Measurements from ENCODE around the gene NXPH1.

The NXPH1 gene

GRCh38 chr7:8629504-8629903 is 196.1 kb downstream of the NXPH1 start:
- TF ChIP-seq, protein P1, sequence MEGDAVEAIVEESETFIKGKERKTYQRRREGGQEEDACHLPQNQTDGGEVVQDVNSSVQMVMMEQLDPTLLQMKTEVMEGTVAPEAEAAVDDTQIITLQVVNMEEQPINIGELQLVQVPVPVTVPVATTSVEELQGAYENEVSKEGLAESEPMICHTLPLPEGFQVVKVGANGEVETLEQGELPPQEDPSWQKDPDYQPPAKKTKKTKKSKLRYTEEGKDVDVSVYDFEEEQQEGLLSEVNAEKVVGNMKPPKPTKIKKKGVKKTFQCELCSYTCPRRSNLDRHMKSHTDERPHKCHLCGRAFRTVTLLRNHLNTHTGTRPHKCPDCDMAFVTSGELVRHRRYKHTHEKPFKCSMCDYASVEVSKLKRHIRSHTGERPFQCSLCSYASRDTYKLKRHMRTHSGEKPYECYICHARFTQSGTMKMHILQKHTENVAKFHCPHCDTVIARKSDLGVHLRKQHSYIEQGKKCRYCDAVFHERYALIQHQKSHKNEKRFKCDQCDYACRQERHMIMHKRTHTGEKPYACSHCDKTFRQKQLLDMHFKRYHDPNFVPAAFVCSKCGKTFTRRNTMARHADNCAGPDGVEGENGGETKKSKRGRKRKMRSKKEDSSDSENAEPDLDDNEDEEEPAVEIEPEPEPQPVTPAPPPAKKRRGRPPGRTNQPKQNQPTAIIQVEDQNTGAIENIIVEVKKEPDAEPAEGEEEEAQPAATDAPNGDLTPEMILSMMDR (IDR thresholded peaks at IDR 0.05; ENCODE audit: extremely low read depth, missing control alignments): no peak

DNA sequence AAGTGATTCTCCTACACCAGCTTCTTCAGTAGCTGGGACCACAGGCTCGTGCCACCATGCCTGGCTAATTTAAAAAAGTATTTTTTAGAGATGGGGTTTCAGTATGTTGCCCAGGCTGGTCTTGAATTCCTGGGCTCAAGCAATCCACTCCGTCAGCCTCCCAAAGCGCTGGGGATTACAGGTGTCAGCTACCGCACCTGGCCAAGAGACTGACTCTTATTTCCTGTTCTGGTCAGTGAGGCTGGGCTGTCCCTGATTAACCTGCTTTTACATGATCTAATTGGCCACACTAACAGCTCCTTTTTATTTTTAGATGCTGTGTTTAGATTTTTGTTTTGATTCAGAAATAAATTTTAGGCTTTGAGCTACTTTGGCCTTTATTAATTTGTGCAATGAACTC is 203.9 kb downstream of the NXPH1 start:
- no peak for DNase-seq (ENCODE audit: low spot score)
- TF ChIP-seq, protein P1 (IDR thresholded peaks at IDR 0.05; ENCODE audit: extremely low read depth, missing control alignments): no peak

More at GRCh38 chr7:8629504-8629903, 196.1 kb downstream of the NXPH1 start:
- no peak for DNase-seq (ENCODE audit: low spot score)

DNA sequence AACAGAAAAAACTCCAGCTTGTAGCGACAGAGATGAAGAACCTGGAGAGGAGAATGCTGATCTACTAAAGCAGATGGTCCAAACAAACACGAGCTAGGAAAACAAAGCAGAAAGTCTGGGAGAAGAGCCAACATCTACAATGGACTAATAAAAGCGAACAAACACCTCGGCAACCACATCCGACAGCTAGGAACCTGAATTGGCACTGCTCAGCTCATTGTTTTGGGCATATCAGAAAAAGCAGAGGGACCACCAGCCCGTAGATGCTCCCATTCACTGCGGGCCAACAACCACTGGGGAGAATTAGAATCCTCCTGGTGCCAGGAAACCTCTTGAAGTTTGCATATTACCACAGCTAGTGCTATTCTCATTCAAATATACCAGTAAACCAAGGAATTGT is 204.7 kb downstream of the NXPH1 start:
- DNase-seq (ENCODE audit: low spot score): no peak
- TF ChIP-seq, protein P1 (IDR thresholded peaks at IDR 0.05; ENCODE audit: extremely low read depth, missing control alignments): no peak

- TF ChIP-seq, protein P1 (IDR thresholded peaks at IDR 0.05; ENCODE audit: extremely low read depth, missing control alignments): no peak
These were observed 206.3 kb downstream of the NXPH1 start for GRCh38 chr7:8639668-8640067.

GRCh38 chr7:8640671-8641070 is 207.3 kb downstream of the NXPH1 start:
- DNase-seq (ENCODE audit: low spot score): no peak
- TF ChIP-seq, protein P1 (IDR thresholded peaks at IDR 0.05; ENCODE audit: extremely low read depth, missing control alignments): no peak

More at GRCh38 chr7:8639668-8640067, 206.3 kb downstream of the NXPH1 start:
- DNase-seq (ENCODE audit: low spot score): no peak

- TF ChIP-seq, protein P1 (IDR thresholded peaks at IDR 0.05; ENCODE audit: extremely low read depth, missing control alignments): no peak
- no peak for DNase-seq (ENCODE audit: low spot score)
These were observed 235.5 kb downstream of the NXPH1 start for GRCh38 chr7:8668627-8669500.

DNA sequence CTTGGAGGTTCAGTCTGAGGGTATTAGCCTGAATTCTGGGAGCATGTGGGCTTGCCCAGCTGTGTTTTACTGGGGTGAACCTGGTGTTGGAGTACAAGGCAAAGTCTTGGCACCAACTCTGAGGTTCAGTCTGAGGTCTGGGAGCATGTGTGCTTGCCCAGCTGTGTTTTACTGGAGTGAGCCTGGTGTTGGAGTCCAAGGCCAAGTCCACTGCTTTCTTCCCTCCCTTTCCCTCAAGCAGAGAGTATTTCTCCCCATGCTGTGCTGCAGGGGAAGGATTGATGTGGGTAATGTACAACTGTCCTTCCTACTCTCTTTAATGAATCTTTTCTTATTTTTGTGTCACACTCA is 236.1 kb downstream of the NXPH1 start:
- TF ChIP-seq, protein P1 (IDR thresholded peaks at IDR 0.05; ENCODE audit: extremely low read depth, missing control alignments): no peak
- no peak for DNase-seq (ENCODE audit: low spot score)
